A673 (cell line): ENCODE results near the gene ROR2. TPM values are rescaled to one million over a fixed set of nuclear protein-coding genes. Genes with fewer than 3 reads are reported as not detected.

Experiments
- BruUV-seq: library from RNA; stranded (reverse); fragments of 400-500 nt; replicated peaks from 2 replicates; lab custom pipeline; 2021; lab: Mats Ljungman, UMichigan
- CTCF ChIA-PET: fragments of 300-600 bp; sonication (Branson Sonifier 250); formaldehyde crosslinking; loops from one replicate; lab custom pipeline; 2022; ENCODE audit warnings: antibody characterized with exemption; lab: Charles Lee
- POLR2A ChIA-PET: fragments of 300-600 bp; sonication (Branson Sonifier 250); formaldehyde crosslinking; loops from one replicate; lab custom pipeline; 2022; ENCODE audit warnings: antibody characterized with exemption; ENCODE audit not compliant: low non-redundant PET; lab: Charles Lee
- DNase-seq: peaks from one replicate; pipeline ENCODE4 v3.0.0-alpha.2; 2015; ENCODE audit warnings: low spot score
- H3K27ac ChIP-seq: fragments of 200-600 bp; sonication (generic); 2 replicates; pipeline ENCODE4 v1.5.1; 2016; ENCODE audit warnings: mixed run types, low read depth, mild to moderate bottlenecking, mixed read lengths, antibody characterized with exemption, low read length; ENCODE audit not compliant: poor library complexity, severe bottlenecking
- H3K27me3 ChIP-seq: fragments of 200-600 bp; sonication (generic); replicated peaks from 2 replicates; pipeline ENCODE4 v1.6.1; 2017; ENCODE audit warnings: mixed run types, low read depth, mild to moderate bottlenecking, mixed read lengths, antibody characterized with exemption, low read length; ENCODE audit not compliant: insufficient read depth, poor library complexity
- H3K36me3 ChIP-seq: fragments of 200-600 bp; sonication (generic); 2 replicates; pipeline ENCODE4 v1.6.1; 2016; ENCODE audit warnings: mixed run types, mild to moderate bottlenecking, mixed read lengths, antibody characterized with exemption, low read length; ENCODE audit not compliant: insufficient read depth, poor library complexity, severe bottlenecking
- H3K4me1 ChIP-seq: fragments of 200-600 bp; sonication (generic); 2 replicates; pipeline ENCODE4 v1.6.1; 2017; ENCODE audit warnings: mixed run types, mild to moderate bottlenecking, mixed read lengths, antibody characterized with exemption, low read length; ENCODE audit not compliant: insufficient read depth, poor library complexity, severe bottlenecking
- H3K4me3 ChIP-seq: fragments of 200-600 bp; sonication (generic); 2 replicates; pipeline ENCODE4 v1.5.1; 2016; ENCODE audit warnings: low read depth, mixed run types, mild to moderate bottlenecking, mixed read lengths, low read length; ENCODE audit not compliant: poor library complexity, severe bottlenecking
- H3K9me3 ChIP-seq: fragments of 200-600 bp; sonication (generic); 2 replicates; pipeline ENCODE4 v1.6.1; 2016; ENCODE audit warnings: mixed run types, low read depth, mild to moderate bottlenecking, mixed read lengths, antibody characterized with exemption, low read length; ENCODE audit not compliant: poor library complexity, severe bottlenecking
- EZH2 ChIP-seq: fragments of 200-600 bp; sonication (generic); IDR thresholded peaks from 2 replicates; pipeline ENCODE4 v1.6.1; 2017; ENCODE audit warnings: borderline replicate concordance, low read depth, mild to moderate bottlenecking, mixed read lengths, antibody characterized with exemption, low read length; ENCODE audit not compliant: poor library complexity, severe bottlenecking
- intact Hi-C: fragments of 100-400 bp; cut with micrococcal nuclease; formaldehyde crosslinking; loops from one replicate; pipeline ENCODE4 v1.10.0; 2022; ENCODE audit not compliant: unreplicated experiment
- total RNA-seq: library from RNA; stranded (reverse); gene quantifications from 2 replicates; pipeline ENCODE4 v1.2.3, GENCODE V29; 2021
- TF ChIP-seq, protein P1 (sequence below): fragments of 300-800, 200-600 bp; sonication (generic); conservative IDR thresholded peaks from 2 replicates; pipeline ENCODE4 v1.5.1; 2017; ENCODE audit warnings: low read depth, mild to moderate bottlenecking, antibody characterized with exemption, low read length, moderate library complexity, mixed read lengths

The ROR2 gene
- total RNA-seq, 1 experiment from 2014 or later: 12.3 TPM

- no peaks in the 10 kb centered on the region for H3K4me1 ChIP-seq
- DNase-seq: no peak
- no peaks in the 10 kb centered on the region for H3K9me3 ChIP-seq
- BruUV-seq: no TSS peak
- intact Hi-C loops: no loop called here
- no peak overlapping the region for H3K4me3 ChIP-seq
- ChIA-PET POLR2A (no interaction called here), CTCF (no interaction called here)
- TF ChIP-seq EZH2: no peak
- TF ChIP-seq, protein P1, sequence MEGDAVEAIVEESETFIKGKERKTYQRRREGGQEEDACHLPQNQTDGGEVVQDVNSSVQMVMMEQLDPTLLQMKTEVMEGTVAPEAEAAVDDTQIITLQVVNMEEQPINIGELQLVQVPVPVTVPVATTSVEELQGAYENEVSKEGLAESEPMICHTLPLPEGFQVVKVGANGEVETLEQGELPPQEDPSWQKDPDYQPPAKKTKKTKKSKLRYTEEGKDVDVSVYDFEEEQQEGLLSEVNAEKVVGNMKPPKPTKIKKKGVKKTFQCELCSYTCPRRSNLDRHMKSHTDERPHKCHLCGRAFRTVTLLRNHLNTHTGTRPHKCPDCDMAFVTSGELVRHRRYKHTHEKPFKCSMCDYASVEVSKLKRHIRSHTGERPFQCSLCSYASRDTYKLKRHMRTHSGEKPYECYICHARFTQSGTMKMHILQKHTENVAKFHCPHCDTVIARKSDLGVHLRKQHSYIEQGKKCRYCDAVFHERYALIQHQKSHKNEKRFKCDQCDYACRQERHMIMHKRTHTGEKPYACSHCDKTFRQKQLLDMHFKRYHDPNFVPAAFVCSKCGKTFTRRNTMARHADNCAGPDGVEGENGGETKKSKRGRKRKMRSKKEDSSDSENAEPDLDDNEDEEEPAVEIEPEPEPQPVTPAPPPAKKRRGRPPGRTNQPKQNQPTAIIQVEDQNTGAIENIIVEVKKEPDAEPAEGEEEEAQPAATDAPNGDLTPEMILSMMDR: no peak
- no peaks in the 10 kb centered on the region for H3K27me3 ChIP-seq
- H3K36me3 ChIP-seq: no peaks in the 10 kb centered on the region
- no peak overlapping the region for H3K27ac ChIP-seq
Measured at GRCh38 chr9:91534374-91534773, 415.7 kb downstream of the ROR2 start.

- H3K4me3 ChIP-seq: no peak overlapping the region
- intact Hi-C loops: no loop called here
- no peaks in the 10 kb centered on the region for H3K36me3 ChIP-seq
- BruUV-seq: no TSS peak
- no peaks in the 10 kb centered on the region for H3K27me3 ChIP-seq
- ChIA-PET CTCF (no interaction called here), POLR2A (no interaction called here)
- no peaks in the 10 kb centered on the region for H3K4me1 ChIP-seq
- TF ChIP-seq, protein P1: no peak
- TF ChIP-seq EZH2: no peak
- H3K27ac ChIP-seq: no peak overlapping the region
- DNase-seq: no peak
- no peaks in the 10 kb centered on the region for H3K9me3 ChIP-seq
Measured at GRCh38 chr9:91533382-91533781, 416.6 kb downstream of the ROR2 start.

- no peak for TF ChIP-seq EZH2
- TF ChIP-seq, protein P1: no peak
- Histone ChIP-seq H3K27me3 (no peaks in the 10 kb centered on the region), H3K4me1 (no peaks in the 10 kb centered on the region), H3K9me3 (no peaks in the 10 kb centered on the region), H3K4me3 (no peak overlapping the region), H3K27ac (no peak overlapping the region), H3K36me3 (no peaks in the 10 kb centered on the region)
- BruUV-seq: no TSS peak
- POLR2A ChIA-PET: no interaction called here
- no peak for DNase-seq
- intact Hi-C loops: no loop called here
- CTCF ChIA-PET: no interaction called here
Measured at GRCh38 chr9:91532325-91532724, 417.7 kb downstream of the ROR2 start.
